Activated gamma-delta T cell (primary cell): Measurements from ENCODE around the gene KIF16B.
"Not testable (repeated sequence)": the region's sequence is repeated elsewhere in the genome, so short reads cannot be mapped to it uniquely, and the experiment has no call there.

Experiments
- DNase-seq: peaks from one replicate; lab custom pipeline; 2025; lab: John Stamatoyannopoulos, UW

KIF16B gene

GRCh38 chr20:16526433-16527380 lies 46.5 kb downstream of the KIF16B start:
- no peak for DNase-seq

DNA sequence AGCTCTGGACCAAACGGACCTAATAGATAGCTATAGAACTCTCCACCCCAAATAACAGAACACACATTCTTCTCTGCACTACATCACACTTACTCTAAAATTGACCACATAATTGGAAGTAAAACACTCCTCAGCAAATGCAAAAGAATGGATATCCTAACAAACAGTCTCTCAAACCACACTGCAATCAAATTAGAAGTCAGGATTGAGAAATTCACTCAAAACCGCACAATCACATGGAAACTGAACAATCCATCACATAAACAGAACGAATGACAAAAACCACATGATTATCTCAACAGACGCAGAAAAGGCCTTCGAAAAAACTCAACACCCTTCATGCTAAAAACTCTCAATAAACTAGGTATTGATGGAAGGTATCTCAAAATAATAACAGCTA lies 50.6 kb downstream of the KIF16B start:
- DNase-seq: not testable (repeated sequence)

- no peak for DNase-seq
These were observed 53.1 kb downstream of the KIF16B start for GRCh38 chr20:16520154-16520553.

DNA sequence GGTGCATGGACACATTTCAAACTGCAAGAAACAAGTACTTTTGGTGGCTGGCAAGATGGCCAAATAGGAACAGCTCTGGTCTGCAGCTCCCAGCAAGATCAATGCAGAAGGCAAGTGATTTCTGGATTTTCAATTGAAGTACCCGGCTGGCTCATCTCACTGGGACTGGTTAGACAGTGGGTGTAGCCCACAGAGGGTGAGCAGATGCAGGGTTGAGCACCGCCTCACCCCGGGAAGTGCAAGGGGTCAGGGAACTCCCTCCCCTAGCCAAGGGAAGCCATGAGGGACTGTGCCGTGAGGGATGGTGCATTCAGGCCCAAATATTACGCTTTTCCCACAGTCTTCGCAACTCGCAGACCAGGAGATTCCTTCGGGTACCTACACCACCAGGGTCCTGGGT lies 53.6 kb downstream of the KIF16B start:
- DNase-seq: not testable (repeated sequence)

DNA sequence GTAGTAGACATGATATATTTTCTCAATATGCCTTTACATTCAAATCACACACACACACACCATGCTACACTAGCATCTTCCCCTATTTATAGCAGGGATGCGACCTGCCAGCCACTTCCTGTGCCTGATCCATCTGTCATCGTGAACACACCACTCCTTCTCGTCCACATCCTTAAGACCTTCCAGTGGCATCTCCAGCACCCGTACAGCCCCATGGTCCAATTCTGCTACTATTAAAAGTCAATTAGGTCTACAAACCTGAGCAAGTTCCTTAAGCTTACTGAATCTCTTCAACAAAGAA lies 54.5 kb downstream of the KIF16B start:
- no peak for DNase-seq

GRCh38 chr20:16517946-16518783 lies 55.1 kb downstream of the KIF16B start:
- no peak for DNase-seq

- no peak for DNase-seq
These were observed 56.5 kb downstream of the KIF16B start for GRCh38 chr20:16516794-16517193.

DNA sequence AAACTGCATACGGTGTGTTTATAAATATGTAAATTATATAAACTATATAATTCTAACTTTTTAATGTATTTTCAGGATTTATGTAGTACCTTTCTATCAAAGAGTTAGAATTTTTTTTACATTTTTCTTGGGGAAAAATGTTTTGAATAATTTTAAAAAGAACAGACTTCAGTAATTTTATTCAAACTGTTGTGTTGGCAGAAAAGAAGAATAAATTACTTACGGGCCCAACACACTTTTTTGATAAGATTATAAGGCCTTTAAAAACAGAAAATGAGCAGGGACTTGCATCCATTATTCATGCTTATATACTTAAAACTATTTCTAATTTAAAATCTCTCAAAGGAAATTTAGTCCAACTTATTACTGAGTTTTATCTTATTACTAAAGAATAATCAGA lies 58.2 kb downstream of the KIF16B start:
- no peak for DNase-seq

DNA sequence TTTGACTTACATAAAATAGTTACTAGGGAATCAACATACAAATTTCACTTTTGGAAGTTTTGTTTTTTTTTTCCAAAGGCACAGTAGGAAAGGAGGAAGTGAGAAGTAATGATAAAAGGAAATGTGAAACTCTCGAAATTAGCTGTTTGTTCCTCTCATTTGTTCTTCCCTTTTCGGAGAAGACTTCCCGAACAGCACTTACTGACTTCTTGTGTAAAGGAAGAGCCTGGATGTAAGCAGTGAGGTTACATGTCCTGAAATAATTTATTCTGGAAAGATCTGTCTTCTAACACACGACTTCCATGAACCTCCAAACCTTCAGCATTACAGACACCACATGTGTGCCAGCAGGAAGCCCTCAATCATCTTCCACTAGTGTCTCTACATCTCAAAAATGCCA lies 59.1 kb downstream of the KIF16B start:
- no peak for DNase-seq

- no peak for DNase-seq
These were observed 67.4 kb downstream of the KIF16B start for GRCh38 chr20:16505894-16506293.

DNA sequence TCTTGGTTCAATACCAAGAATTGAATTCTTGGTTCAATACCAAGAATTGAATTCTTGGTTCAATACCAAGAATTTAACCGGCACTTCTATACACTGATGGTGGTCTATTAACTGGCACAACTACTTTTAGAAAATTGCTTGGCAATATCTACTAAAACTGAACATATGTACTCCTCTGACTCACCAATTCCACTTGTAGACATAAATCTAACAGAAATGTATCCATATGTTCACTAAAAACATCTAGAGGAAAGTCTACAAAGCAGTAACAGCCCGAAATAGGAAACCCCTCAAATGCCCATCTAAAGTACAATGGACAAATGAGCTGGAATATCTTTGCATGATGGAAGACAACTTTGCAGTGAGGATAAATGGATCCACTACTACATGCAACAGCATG lies 71.9 kb downstream of the KIF16B start:
- no peak for DNase-seq

GRCh38 chr20:16500197-16500596 lies 73.1 kb downstream of the KIF16B start:
- no peak for DNase-seq

- no peak for DNase-seq
These were observed 74.6 kb downstream of the KIF16B start for GRCh38 chr20:16498526-16499253.

DNA sequence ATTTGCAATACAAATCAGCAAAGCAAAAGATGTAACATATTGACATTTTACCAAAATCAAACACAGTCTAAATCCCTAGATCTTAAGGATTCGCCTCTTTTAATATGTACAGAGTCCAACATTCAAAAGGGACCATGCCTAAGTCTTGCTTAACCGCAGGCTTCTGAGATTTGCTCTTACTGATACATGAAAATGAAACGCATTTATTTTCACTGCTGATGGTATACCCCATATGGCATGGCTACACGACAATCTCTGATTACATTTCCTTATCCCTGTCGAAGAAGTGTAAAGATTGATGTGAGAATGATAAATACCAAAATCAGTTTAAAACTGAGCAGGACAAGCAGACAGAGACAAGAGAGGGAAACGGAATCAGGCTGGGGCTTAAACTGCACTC lies 75.4 kb downstream of the KIF16B start:
- no peak for DNase-seq

DNA sequence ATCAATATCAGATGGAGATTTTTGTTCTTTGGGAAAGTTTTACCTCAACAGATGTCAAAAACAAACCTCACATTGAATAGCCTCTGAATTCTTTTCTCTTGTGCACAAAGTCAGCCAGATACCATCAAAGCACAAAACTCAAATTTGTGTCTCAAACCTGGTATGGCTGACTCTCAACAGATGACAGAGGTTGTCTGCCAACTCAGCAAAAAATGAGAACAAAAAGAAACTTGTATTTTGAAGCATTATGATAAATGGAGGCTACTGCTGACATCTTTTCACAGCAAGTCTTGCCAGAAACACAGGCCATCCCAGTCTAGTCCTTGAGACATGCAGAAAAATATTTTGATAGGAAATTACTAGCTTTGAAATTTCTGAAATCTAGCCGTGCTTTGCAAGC lies 79.8 kb downstream of the KIF16B start:
- no peak for DNase-seq

DNA sequence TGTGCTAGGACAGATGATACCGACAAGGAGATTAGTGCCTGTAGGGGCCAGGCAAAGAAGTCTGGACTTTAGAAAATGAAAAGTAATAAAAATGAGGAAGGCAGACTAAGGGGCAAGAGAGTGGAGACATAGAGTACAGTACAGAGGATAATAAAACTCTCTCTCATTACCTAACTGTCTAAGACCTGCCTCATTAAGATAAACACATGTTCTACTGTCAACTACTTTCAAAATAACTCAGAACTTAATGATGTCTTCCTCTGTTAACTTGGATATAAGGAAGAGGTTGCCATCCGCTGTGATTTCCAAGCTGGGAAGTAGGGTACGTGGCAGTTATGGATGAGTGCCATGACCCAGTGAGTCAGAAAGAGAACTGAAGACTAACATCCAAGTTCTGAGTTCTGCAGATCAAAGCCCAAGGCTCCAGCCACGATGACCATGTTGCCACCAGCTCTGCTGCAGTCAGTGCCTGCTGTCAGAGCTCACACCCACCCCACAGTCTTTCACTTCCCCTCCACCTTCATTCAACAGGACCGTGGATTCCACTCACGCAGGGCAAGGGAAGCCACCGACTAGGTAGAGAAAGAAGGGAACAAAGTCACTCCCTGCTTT lies 81.8 kb downstream of the KIF16B start:
- no peak for DNase-seq

DNA sequence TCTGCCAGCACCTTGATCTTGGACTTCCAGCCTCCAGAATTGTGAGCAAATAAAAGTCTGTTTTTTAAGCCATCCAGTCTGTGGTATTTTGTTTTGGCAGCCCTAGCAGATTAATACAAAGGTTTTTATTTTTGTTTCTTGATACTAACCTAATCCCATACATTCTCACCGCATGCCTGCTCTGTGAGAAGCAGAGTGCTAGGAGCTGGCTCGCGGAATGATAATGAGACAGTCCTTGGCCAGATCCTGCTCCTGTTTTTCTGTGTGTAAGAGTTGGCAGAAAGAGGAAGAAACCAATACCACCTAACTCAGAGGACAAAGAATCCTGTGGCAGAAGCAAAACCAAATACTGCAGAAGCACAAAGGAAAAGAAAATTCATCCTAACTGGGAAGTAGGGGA lies 82.6 kb downstream of the KIF16B start:
- DNase-seq: no peak

- no peak for DNase-seq
These were observed 84.6 kb downstream of the KIF16B start for GRCh38 chr20:16488616-16489015.

DNA sequence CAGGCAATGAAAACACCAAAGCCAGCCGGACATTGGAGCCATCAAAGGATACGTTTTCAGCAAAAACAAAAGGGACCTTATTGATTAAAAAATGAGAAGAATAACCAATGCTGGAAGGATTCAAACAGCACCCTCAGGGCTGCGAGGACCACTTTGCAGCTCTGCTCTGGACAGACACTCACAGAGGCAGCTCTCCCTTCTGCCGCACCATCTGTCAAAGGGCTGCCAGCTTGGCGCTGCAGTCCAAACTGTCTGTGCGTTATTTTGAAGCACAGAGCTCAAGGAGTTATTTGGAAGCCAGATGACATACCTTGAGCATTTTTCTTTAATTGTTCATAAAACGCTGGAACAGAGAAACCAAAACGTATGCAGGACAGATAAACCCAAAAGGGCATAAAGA lies 85.2 kb downstream of the KIF16B start:
- DNase-seq: no peak

DNA sequence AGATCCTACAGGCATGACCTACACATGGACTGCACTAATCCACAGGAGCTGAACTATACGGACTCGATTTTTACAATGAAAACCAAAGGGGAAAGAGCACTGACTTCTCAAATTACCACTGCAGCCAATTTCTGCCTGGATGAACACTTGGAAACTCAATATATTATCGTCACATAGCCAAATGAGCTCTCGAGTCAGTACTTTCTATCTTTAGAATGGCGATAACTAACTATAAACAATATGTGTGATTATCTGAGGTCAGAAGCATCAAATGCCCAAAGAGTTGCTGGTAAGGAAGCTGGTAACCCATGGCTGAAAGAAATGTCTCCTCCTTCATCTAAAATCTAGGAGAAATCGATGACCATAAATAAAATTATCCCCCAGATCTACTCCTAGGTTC lies 86.7 kb downstream of the KIF16B start:
- DNase-seq: no peak

DNA sequence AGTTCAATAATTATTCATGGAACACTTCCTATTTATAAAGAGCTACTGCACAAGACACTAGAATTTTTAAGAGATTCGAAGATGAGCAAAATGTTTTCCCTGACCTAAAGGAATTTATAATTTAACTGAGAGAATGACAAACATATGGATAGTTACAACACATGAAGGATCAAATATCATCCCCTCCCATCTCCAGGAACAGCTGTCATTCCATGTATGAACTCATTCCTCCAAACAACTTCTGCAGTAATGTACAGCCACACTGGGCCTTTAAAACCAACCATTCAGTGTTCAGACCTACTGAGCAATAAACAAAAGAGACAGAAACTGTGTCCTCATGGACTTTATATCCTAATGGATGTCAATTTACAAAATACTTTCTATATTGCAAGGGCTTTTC lies 87.8 kb downstream of the KIF16B start:
- no peak for DNase-seq

GRCh38 chr20:16483024-16483423 lies 90.2 kb downstream of the KIF16B start:
- DNase-seq: no peak
